GM12878 (cell line): ENCODE results near the gene SMC5. TPM values are rescaled to one million over a fixed set of nuclear protein-coding genes. Genes with fewer than 3 reads are reported as not detected.

Experiments used
- ATAC-seq: fragments of 200-7000 bp; cut with Tn5 transposase; 3 replicates; pipeline ENCODE4 v1.9.1; 2020; ENCODE audit warnings: mild to moderate bottlenecking, moderate library complexity
- BruUV-seq: library from RNA; stranded (reverse); fragments of 400-500 nt; replicated peaks from 2 replicates; lab custom pipeline; 2021; lab: Mats Ljungman, UMichigan
- CTCF ChIA-PET: fragments of 300-600 bp; sonication (Branson Sonifier 250); formaldehyde crosslinking; extraction: SDS; loops from one replicate; lab custom pipeline; 2021; ENCODE audit warnings: inconsistent platforms; lab: Yijun Ruan, JAX
- POLR2A ChIA-PET: fragments of 350-600 bp; formaldehyde crosslinking; extraction: SDS; loops from one replicate; lab custom pipeline; 2021; ENCODE audit warnings: inconsistent platforms; lab: Charles Lee
- RAD21 ChIA-PET: fragments of 300-600 bp; sonication (Branson Sonifier 250); formaldehyde crosslinking; loops from one replicate; lab custom pipeline; 2023; ENCODE audit warnings: antibody characterized with exemption; ENCODE audit not compliant: unreplicated experiment; lab: Charles Lee
- SMC1A ChIA-PET: fragments of 300-600 bp; sonication (Branson Sonifier 250); formaldehyde crosslinking; loops from one replicate; lab custom pipeline; 2023; ENCODE audit not compliant: unreplicated experiment, uncharacterized antibody; lab: Charles Lee
- DNase-seq: peaks from one replicate; pipeline ENCODE4 v3.0.0-alpha.2; 2011; ENCODE audit warnings: low read depth, low spot score
- FAIRE-seq: peaks from 3 replicates; lab custom pipeline; 2011; peaks lifted over from hg19 to GRCh38; lab: Jason Lieb, UNC
- H2AFZ ChIP-seq: 2 replicates; pipeline ENCODE4 v1.6.0; 2011; ENCODE audit warnings: low read depth, low read length, control low read depth; ENCODE audit not compliant: control insufficient read depth
- H3K27ac ChIP-seq: 2 replicates; pipeline ENCODE4 v1.5.1; 2011; ENCODE audit warnings: control low read depth; ENCODE audit not compliant: control insufficient read depth, insufficient read depth
- H3K27me3 ChIP-seq, 2 experiments: replicated peaks in 1 of 2; 2 replicates each; pipeline versions ENCODE4 v1.6.0 to v1.6.1; 2011; ENCODE audit warnings: low read length in 1 of 2; ENCODE audit not compliant: control insufficient read depth in 2 of 2, insufficient read depth in 2 of 2
- H3K36me3 ChIP-seq, 2 experiments: 2 replicates each; pipeline ENCODE4 v1.5.1; 2011; ENCODE audit warnings: low read length in 1 of 2; ENCODE audit not compliant: control insufficient read depth in 2 of 2, insufficient read depth in 2 of 2
- H3K4me1 ChIP-seq: 2 replicates; pipeline ENCODE4 v1.6.1; 2011; ENCODE audit warnings: mild to moderate bottlenecking, low read length, moderate library complexity, mixed read lengths; ENCODE audit not compliant: control insufficient read depth, insufficient read depth
- H3K4me2 ChIP-seq: 2 replicates; pipeline ENCODE4 v1.6.0; 2011; ENCODE audit warnings: control low read depth; ENCODE audit not compliant: control insufficient read depth, insufficient read depth
- H3K4me3 ChIP-seq: fragments of 200-600 bp; sonication (generic); 2 replicates; pipeline ENCODE4 v1.5.1; 2016
- H3K79me2 ChIP-seq: 2 replicates; pipeline ENCODE4 v1.6.0; 2011; ENCODE audit warnings: low read length; ENCODE audit not compliant: control insufficient read depth, insufficient read depth
- H3K9ac ChIP-seq: 2 replicates; pipeline ENCODE4 v1.8.0; 2011; ENCODE audit warnings: low read length, control low read depth, mixed read lengths; ENCODE audit not compliant: control insufficient read depth, insufficient read depth
- H3K9me3 ChIP-seq: replicated peaks from 3 replicates; pipeline ENCODE4 v1.5.1; 2011; ENCODE audit warnings: mild to moderate bottlenecking, low read length; ENCODE audit not compliant: control insufficient read depth, insufficient read depth
- H4K20me1 ChIP-seq: 2 replicates; pipeline ENCODE4 v1.6.0; 2011; ENCODE audit not compliant: control insufficient read depth, insufficient read depth
- MXI1 ChIP-seq: fragments of 150-350 bp; IDR thresholded peaks from 2 replicates; pipeline ENCODE4 v1.6.1; 2011; ENCODE audit warnings: low read depth, mild to moderate bottlenecking, inconsistent platforms, low read length, improper control_type of control experiment
- PBX3 ChIP-seq: IDR thresholded peaks from 2 replicates; pipeline ENCODE4 v1.6.1; 2011; ENCODE audit warnings: mild to moderate bottlenecking, low read depth, low read length, moderate library complexity; ENCODE audit not compliant: insufficient replicate concordance
- ZBTB40 ChIP-seq: fragments of 450-650 bp; IDR thresholded peaks from 2 replicates; pipeline ENCODE4 v1.6.1; 2016; ENCODE audit warnings: mild to moderate bottlenecking, moderate library complexity, borderline replicate concordance
- ZNF217 ChIP-seq: fragments of 450-650 bp; IDR thresholded peaks from 2 replicates; pipeline ENCODE4 v1.6.1; 2017; ENCODE audit warnings: antibody characterized with exemption, mild to moderate bottlenecking
- WGBS: methylation state at CpG from one replicate; pipeline ENCODE4 v1.1.6; 2016; ENCODE audit warnings: low lambda C conversion rate; ENCODE audit not compliant: insufficient replicate concordance, insufficient coverage; ENCODE audit errors: missing lambda C conversion rate; 5-methylcytosine and 5-hydroxymethylcytosine counted together
- in situ Hi-C: fragments of 300-500 bp; cut with MboI; formaldehyde crosslinking; loops from 9 replicates; pipeline ENCODE4 v1.14.3; 2018; ENCODE audit warnings: mixed read lengths
- intact Hi-C: fragments of 100-400 bp; cut with micrococcal nuclease; formaldehyde crosslinking; loops from one replicate; pipeline ENCODE4 v1.14.2; 2022; ENCODE audit not compliant: unreplicated experiment
- polyA plus RNA-seq, 11 experiments: library from polyadenylated mRNA; depleted of rRNA in 4 of 11; unstranded in 6 of 11; stranded (reverse) in 5 of 11; fragments of >200 nt; fragmentation: Nextera tagmentation in 4 of 11; fragmentation: Illumina TruSeq in 1 of 11; extraction: Ambion mirVana in 4 of 11; extraction: Trizol in 1 of 11; gene quantifications; 1 replicate in 1 of 11; 2 replicates in 10 of 11; pipeline versions ENCODE4 v1.2.1 to v1.2.3, GENCODE V29; 2011 to 2016; ENCODE audit warnings: inconsistent platforms in 2 of 11, missing spikeins in 2 of 11, low read depth in 1 of 11
- total RNA-seq, 4 experiments: library from RNA; depleted of rRNA in 3 of 4; stranded (reverse); fragments of >200 nt in 3 of 4; fragmentation: Illumina TruSeq in 1 of 4; extraction: Trizol in 1 of 4; gene quantifications; 2 replicates each; pipeline versions ENCODE4 v1.2.1 to v1.2.3, GENCODE V29; 2013 to 2021

The SMC5 gene
- total and polyA plus RNA-seq, 10 of the 15 experiments (the other 5 are each of a cell fraction or from before 2014, with no cell fraction given), result 6.5 to 47.1 (median 22.9) TPM

- ChIA-PET SMC1A (interaction anchor here (0.6 to 1.0 kb wide), 2 partner anchors 118 to 138 kb away, joined by 3 to 5 read pairs; no protein-coding TSS in a partner anchor), RAD21 (no interaction called here), CTCF (no interaction called here), POLR2A (no interaction called here)
- TF ChIP-seq MXI1, result no peak
- TF ChIP-seq ZNF217, result no peak
- no peak for TF ChIP-seq PBX3
- TF ChIP-seq ZBTB40, result no peak
- BruUV-seq, result no TSS peak
- ATAC-seq (no peak), DNase-seq (no peak), FAIRE-seq (no peak)
- Histone ChIP-seq H3K9ac (no peak overlapping the region), H3K79me2 (peaks cover 24% of the 10 kb centered on the region), H3K9me3 (no peaks in the 10 kb centered on the region), H4K20me1 (no peaks in the 10 kb centered on the region), H3K4me2 (no peak overlapping the region), H3K4me1 (peaks cover 8% of the 10 kb centered on the region), H3K27ac (no peak overlapping the region), H3K36me3 (0 out of 4 replicates have a peak, but pooled peaks cover 0 to under 1% of the 10 kb centered on the region in 2 experiments), H3K4me3 (no peak overlapping the region), H2AFZ (no peak overlapping the region), H3K27me3 (no peaks in the 10 kb centered on the region)
- intact Hi-C loops (no loop called here), in situ Hi-C loops (loop anchor here (25.0 kb wide), 2 partner anchors 494 to 1656 kb away; partner anchors contain the start of genes ABHD17B, C9orf85 and PTAR1)
- whole genome bisulfite sequencing, result 76% methylated on average over 7 of the region's 7 CpGs
Observed at GRCh38 chr9:70256123-70256551, 2.6 kb upstream of the SMC5 start.
